Liver (tissue), 3 donors: Measurements from ENCODE around the gene FRYL.
"Not testable (repeated sequence)": the region's sequence is repeated elsewhere in the genome, so short reads cannot be mapped to it uniquely, and the experiment has no call there.

Source experiments
- ATF3 ChIP-seq: IDR thresholded peaks from 2 replicates; pipeline ENCODE4 v1.6.1; 2016; ENCODE audit warnings: antibody characterized with exemption
- CTCF ChIP-seq: fragments of 150-350 bp; IDR thresholded peaks from 2 replicates; pipeline ENCODE4 v1.5.1; 2017; ENCODE audit warnings: improper control_type of control experiment, low read depth, low read length; ENCODE audit not compliant: missing input control
- EGR1 ChIP-seq, 2 donors: IDR thresholded peaks; 2 replicates each; pipeline ENCODE4 v1.6.1; 2016 to 2018; ENCODE audit warnings: antibody characterized with exemption in 2 of 2, low read depth in 2 of 2
- FOXA1 ChIP-seq: IDR thresholded peaks from 2 replicates; pipeline ENCODE4 v1.6.1; 2016; ENCODE audit warnings: antibody characterized with exemption
- JUND ChIP-seq, 2 donors: IDR thresholded peaks; 2 replicates each; pipeline ENCODE4 v1.6.1; 2016; ENCODE audit warnings: antibody characterized with exemption in 2 of 2
- RXRA ChIP-seq, 2 donors: IDR thresholded peaks; 2 replicates each; pipeline ENCODE4 v1.6.1; 2017 to 2018; ENCODE audit warnings: antibody characterized with exemption in 2 of 2, mild to moderate bottlenecking in 1 of 2
- SP1 ChIP-seq: IDR thresholded peaks from 2 replicates; pipeline ENCODE4 v1.6.1; 2018; ENCODE audit warnings: antibody characterized with exemption, mild to moderate bottlenecking
- YY1 ChIP-seq: IDR thresholded peaks from 2 replicates; pipeline ENCODE4 v1.6.1; 2016; ENCODE audit warnings: antibody characterized with exemption, mild to moderate bottlenecking
- ZBTB33 ChIP-seq: IDR thresholded peaks from 2 replicates; pipeline ENCODE4 v1.6.1; 2016; ENCODE audit warnings: antibody characterized with exemption
- TF ChIP-seq, protein P1 (sequence below): IDR thresholded peaks from 2 replicates; pipeline ENCODE4 v1.6.1; 2016; ENCODE audit warnings: antibody characterized with exemption, mild to moderate bottlenecking
- TF ChIP-seq, protein P2 (sequence below): IDR thresholded peaks from 2 replicates; pipeline ENCODE4 v1.6.1; 2016; ENCODE audit warnings: antibody characterized with exemption
- donor health status: healthy.
- donor health status: healthy.

- not testable (repeated sequence) for TF ChIP-seq FOXA1; CTCF; ATF3; YY1; ZBTB33; RXRA (IDR thresholded peaks at IDR 0.05); SP1; EGR1 (IDR thresholded peaks at IDR 0.05; ENCODE audit: low read depth in 2 of 2); JUND (IDR thresholded peaks at IDR 0.05)
- TF ChIP-seq, protein P1, sequence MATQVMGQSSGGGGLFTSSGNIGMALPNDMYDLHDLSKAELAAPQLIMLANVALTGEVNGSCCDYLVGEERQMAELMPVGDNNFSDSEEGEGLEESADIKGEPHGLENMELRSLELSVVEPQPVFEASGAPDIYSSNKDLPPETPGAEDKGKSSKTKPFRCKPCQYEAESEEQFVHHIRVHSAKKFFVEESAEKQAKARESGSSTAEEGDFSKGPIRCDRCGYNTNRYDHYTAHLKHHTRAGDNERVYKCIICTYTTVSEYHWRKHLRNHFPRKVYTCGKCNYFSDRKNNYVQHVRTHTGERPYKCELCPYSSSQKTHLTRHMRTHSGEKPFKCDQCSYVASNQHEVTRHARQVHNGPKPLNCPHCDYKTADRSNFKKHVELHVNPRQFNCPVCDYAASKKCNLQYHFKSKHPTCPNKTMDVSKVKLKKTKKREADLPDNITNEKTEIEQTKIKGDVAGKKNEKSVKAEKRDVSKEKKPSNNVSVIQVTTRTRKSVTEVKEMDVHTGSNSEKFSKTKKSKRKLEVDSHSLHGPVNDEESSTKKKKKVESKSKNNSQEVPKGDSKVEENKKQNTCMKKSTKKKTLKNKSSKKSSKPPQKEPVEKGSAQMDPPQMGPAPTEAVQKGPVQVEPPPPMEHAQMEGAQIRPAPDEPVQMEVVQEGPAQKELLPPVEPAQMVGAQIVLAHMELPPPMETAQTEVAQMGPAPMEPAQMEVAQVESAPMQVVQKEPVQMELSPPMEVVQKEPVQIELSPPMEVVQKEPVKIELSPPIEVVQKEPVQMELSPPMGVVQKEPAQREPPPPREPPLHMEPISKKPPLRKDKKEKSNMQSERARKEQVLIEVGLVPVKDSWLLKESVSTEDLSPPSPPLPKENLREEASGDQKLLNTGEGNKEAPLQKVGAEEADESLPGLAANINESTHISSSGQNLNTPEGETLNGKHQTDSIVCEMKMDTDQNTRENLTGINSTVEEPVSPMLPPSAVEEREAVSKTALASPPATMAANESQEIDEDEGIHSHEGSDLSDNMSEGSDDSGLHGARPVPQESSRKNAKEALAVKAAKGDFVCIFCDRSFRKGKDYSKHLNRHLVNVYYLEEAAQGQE = not testable (repeated sequence)
- TF ChIP-seq, protein P2, sequence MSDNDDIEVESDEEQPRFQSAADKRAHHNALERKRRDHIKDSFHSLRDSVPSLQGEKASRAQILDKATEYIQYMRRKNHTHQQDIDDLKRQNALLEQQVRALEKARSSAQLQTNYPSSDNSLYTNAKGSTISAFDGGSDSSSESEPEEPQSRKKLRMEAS = not testable (repeated sequence)
These were observed 34.9 kb downstream of the FRYL start for GRCh38 chr4:48745223-48745622.
